K562 (cell line): ENCODE results near the gene CYSRT1. TPM values are rescaled to one million over a fixed set of nuclear protein-coding genes. Genes with fewer than 3 reads are reported as not detected.

Experiments used
- ARHGAP35 ChIP-seq: fragments of 450-650 bp; IDR thresholded peaks from 2 replicates; pipeline ENCODE4 v1.6.1; 2018; ENCODE audit not compliant: partially characterized antibody
- ASH1L ChIP-seq: fragments of 450-650 bp; IDR thresholded peaks from 2 replicates; pipeline ENCODE4 v1.6.1; 2018; ENCODE audit warnings: borderline replicate concordance, mild to moderate bottlenecking, low read depth; ENCODE audit not compliant: partially characterized antibody
- CBFB ChIP-seq: sonication (generic); formaldehyde crosslinking; IDR thresholded peaks from 2 replicates; pipeline ENCODE4 v1.4.0; 2020; ENCODE audit warnings: mild to moderate bottlenecking, missing genetic modification reagents
- CGGBP1 ChIP-seq: fragments of 250-450 bp; sonication (Bioruptor Pico); IDR thresholded peaks from 2 replicates; pipeline ENCODE4 v1.9.0; 2021; ENCODE audit warnings: mild to moderate bottlenecking
- CREB5 ChIP-seq: fragments of 250-450 bp; sonication (Bioruptor Pico); IDR thresholded peaks from 2 replicates; pipeline ENCODE4 v1.5.0; 2020; ENCODE audit warnings: mild to moderate bottlenecking
- FOXP1 ChIP-seq: sonication (generic); formaldehyde crosslinking; IDR thresholded peaks from 2 replicates; pipeline ENCODE4 v1.8.0; 2022; ENCODE audit warnings: mild to moderate bottlenecking, missing genetic modification reagents
- GATAD2A ChIP-seq: fragments of 450-650 bp; IDR thresholded peaks from 2 replicates; pipeline ENCODE4 v1.6.1; 2017
- HCFC1 ChIP-seq: IDR thresholded peaks from 2 replicates; pipeline ENCODE4 v1.6.1; 2012; ENCODE audit warnings: low read depth, low read length, improper control_type of control experiment
- HNRNPUL1 ChIP-seq: fragments of 200-400 bp; formaldehyde crosslinking; IDR thresholded peaks from 2 replicates; pipeline ENCODE4 v1.6.1; 2017; ENCODE audit warnings: low read length
- IRF1 ChIP-seq: sonication (generic); formaldehyde crosslinking; IDR thresholded peaks from 2 replicates; pipeline ENCODE4 v1.8.0; 2022; ENCODE audit warnings: missing genetic modification reagents, mild to moderate bottlenecking, borderline replicate concordance
- KHSRP ChIP-seq: fragments of 450-650 bp; IDR thresholded peaks from 2 replicates; pipeline ENCODE4 v1.6.1; 2017
- KLF13 ChIP-seq: fragments of 450-650 bp; IDR thresholded peaks from 2 replicates; pipeline ENCODE4 v1.6.1; 2016; ENCODE audit warnings: missing genetic modification characterization, low read depth, mild to moderate bottlenecking, missing compliant biosample characterization, moderate library complexity, borderline replicate concordance
- MYNN ChIP-seq, 2 experiments: sonication (generic); formaldehyde crosslinking in 1 of 2; IDR thresholded peaks; 2 replicates each; pipeline versions ENCODE4 v1.5.0 to v1.6.1; 2016 to 2020; ENCODE audit warnings: antibody characterized with exemption in 1 of 2, missing genetic modification reagents in 1 of 2
- PRMT5 ChIP-seq: sonication (generic); formaldehyde crosslinking; IDR thresholded peaks from 2 replicates; pipeline ENCODE4 v1.5.0; 2020; ENCODE audit warnings: missing genetic modification reagents
- RBM15 ChIP-seq: fragments of 200-400 bp; formaldehyde crosslinking; IDR thresholded peaks from 2 replicates; pipeline ENCODE4 v1.6.1; 2018; ENCODE audit warnings: mild to moderate bottlenecking, low read length, moderate library complexity; ENCODE audit not compliant: insufficient read depth
- SAFB ChIP-seq: fragments of 200-400 bp; formaldehyde crosslinking; IDR thresholded peaks from 2 replicates; pipeline ENCODE4 v1.6.1; 2017; ENCODE audit warnings: low read depth, low read length, borderline replicate concordance
- SMARCC2 ChIP-seq: fragments of 450-650 bp; IDR thresholded peaks from 2 replicates; pipeline ENCODE4 v1.6.1; 2017; ENCODE audit warnings: antibody characterized with exemption, moderate library complexity, mild to moderate bottlenecking, low read depth
- SP2 ChIP-seq: IDR thresholded peaks from 2 replicates; pipeline ENCODE4 v1.6.1; 2011; ENCODE audit warnings: mild to moderate bottlenecking, low read depth, low read length, moderate library complexity; ENCODE audit not compliant: poor library complexity, severe bottlenecking; ENCODE audit errors: extremely low read depth
- STAT5B ChIP-seq: fragments of 250-450 bp; sonication (Bioruptor Pico); IDR thresholded peaks from 2 replicates; pipeline ENCODE4 v1.8.0; 2021; ENCODE audit warnings: mild to moderate bottlenecking, inconsistent platforms
- ZEB2 ChIP-seq: fragments of 450-650 bp; IDR thresholded peaks from 2 replicates; pipeline ENCODE4 v1.6.1; 2016
- ZNF121 ChIP-seq: sonication (generic); formaldehyde crosslinking; conservative IDR thresholded peaks from 2 replicates; pipeline ENCODE4 v1.8.0; 2022; ENCODE audit warnings: missing genetic modification reagents
- ZNF384 ChIP-seq: IDR thresholded peaks from 2 replicates; pipeline ENCODE4 v1.6.1; 2012; ENCODE audit warnings: low read depth, low read length, improper control_type of control experiment
- ZNF41 ChIP-seq: fragments of 250-450 bp; sonication (Bioruptor Pico); conservative IDR thresholded peaks from 2 replicates; pipeline ENCODE4 v1.4.0; 2020; ENCODE audit warnings: mild to moderate bottlenecking
- ZNF583 ChIP-seq: fragments of 250-450 bp; sonication (Bioruptor Pico); IDR thresholded peaks from 2 replicates; pipeline ENCODE4 v1.4.0; 2020
- ZNF655 ChIP-seq: fragments of 250-450 bp; sonication (Bioruptor Pico); IDR thresholded peaks from 2 replicates; pipeline ENCODE4 v1.5.0; 2021
- ZNF785 ChIP-seq: fragments of 250-450 bp; sonication (Bioruptor Pico); IDR thresholded peaks from 2 replicates; pipeline ENCODE4 v1.4.0; 2020; ENCODE audit warnings: mild to moderate bottlenecking
- polyA plus RNA-seq, 8 experiments: library from polyadenylated mRNA; depleted of rRNA in 4 of 8; stranded (reverse) in 5 of 8; unstranded in 3 of 8; fragments of >200 nt; fragmentation: Nextera tagmentation in 2 of 8; fragmentation: Illumina TruSeq in 1 of 8; extraction: Ambion mirVana in 2 of 8; extraction: Trizol in 1 of 8; gene quantifications; 2 replicates each; pipeline versions ENCODE4 v1.2.1 to v1.2.3, GENCODE V29; 2011 to 2014; ENCODE audit warnings: inconsistent platforms in 1 of 8, missing spikeins in 1 of 8
- total RNA-seq, 7 experiments: library from RNA; depleted of rRNA in 6 of 7; stranded (reverse); fragments of >200 nt in 6 of 7; fragmentation: Illumina TruSeq in 2 of 7; extraction: Trizol in 2 of 7; gene quantifications; 2 replicates each; pipeline versions ENCODE4 v1.2.1 to v1.2.3, GENCODE V29; 2011 to 2021; ENCODE audit warnings: low replicate concordance in 1 of 7

The CYSRT1 gene
- total and polyA plus RNA-seq, 9 of the 15 experiments (the other 6 are each of a cell fraction or from before 2014, with no cell fraction given), result 0.04 to 1.4 (median 0.42) TPM; not detected in 3

GRCh38 chr9:137243626-137244485, 18.9 kb downstream of the CYSRT1 start (continued):
- TF ChIP-seq ZNF41 (CRISPR knock-in tag) (0 out of 2 replicates have a peak, but pooled peaks have one; percentile 14), KLF13 (tag) (no peak), CBFB (no peak), ZNF384 (no peak), ZNF785 (CRISPR knock-in tag) (no peak), HNRNPUL1 (no peak; the same call in 1 of the 2 replicates), KHSRP (no peak), PRMT5 (CRISPR knock-in tag) (no peak), MYNN (IDR thresholded peaks at IDR 0.05) (peak; percentile 39; the same call in 1 of the 2 replicates), MYNN (CRISPR knock-in tag; IDR thresholded peaks at IDR 0.05) (no peak), ZEB2 (no peak), ARHGAP35 (no peak), CREB5 (CRISPR knock-in tag) (no peak), SP2 (no peak), CGGBP1 (CRISPR knock-in tag) (no peak), ZNF121 (no peak), ZNF583 (CRISPR knock-in tag) (no peak), ASH1L (no peak), RBM15 (no peak), ZNF655 (CRISPR knock-in tag) (no peak), GATAD2A (no peak), SAFB (no peak), FOXP1 (CRISPR knock-in tag) (no peak), STAT5B (CRISPR knock-in tag) (no peak), IRF1 (CRISPR knock-in tag) (no peak), HCFC1 (no peak), SMARCC2 (no peak)
